Left lung (tissue), 10 donors: Measurements from ENCODE around the gene LMO2. TPM values are rescaled to one million over a fixed set of nuclear protein-coding genes. Genes with fewer than 3 reads are reported as not detected.

Experiments
- ATAC-seq: fragments of 200-7000 bp; cut with Tn5 transposase; one replicate; pipeline ENCODE4 v1.9.1; 2020; ENCODE audit warnings: moderate library complexity
- DNase-seq, 4 donors: peaks; one replicate each; pipeline ENCODE4 v3.0.0-alpha.2; 2013 to 2020
- H3K27ac ChIP-seq, 2 donors: fragments of 200-600 bp; sonication (generic) in 1 of 2; one replicate each; pipeline versions ENCODE4 v1.5.0 to v1.8.0; 2020 to 2021
- H3K27me3 ChIP-seq, 2 donors: fragments of 200-600 bp; sonication (generic) in 1 of 2; one replicate each; pipeline versions ENCODE4 v1.5.0 to v1.8.0; 2020 to 2021
- H3K36me3 ChIP-seq, 2 donors: fragments of 200-600 bp; sonication (generic) in 1 of 2; one replicate each; pipeline versions ENCODE4 v1.5.0 to v1.8.0; 2020 to 2021
- H3K4me1 ChIP-seq, 2 donors: fragments of 200-600 bp; one replicate each; pipeline ENCODE4 v1.8.0; 2021
- H3K4me3 ChIP-seq, 2 donors: fragments of 200-600 bp; sonication (generic) in 1 of 2; one replicate each; pipeline versions ENCODE4 v1.5.0 to v1.8.0; 2020 to 2021; ENCODE audit warnings: mild to moderate bottlenecking in 1 of 2
- H3K9me3 ChIP-seq, 2 donors: fragments of 200-600 bp; sonication (generic) in 1 of 2; one replicate each; pipeline versions ENCODE4 v1.5.0 to v1.8.0; 2020 to 2021
- CTCF ChIP-seq, 2 donors: fragments of 200-600 bp; sonication (generic) in 1 of 2; IDR thresholded peaks; one replicate each; pipeline versions ENCODE4 v1.5.0 to v1.8.0; 2021; ENCODE audit warnings: antibody characterized with exemption in 2 of 2
- intact Hi-C, 2 donors: fragments of 100-400 bp; cut with DNase I; formaldehyde crosslinking; loops; one replicate each; pipeline versions ENCODE4 v1.11.2 to v1.14.2; 2022
- polyA plus RNA-seq, 6 donors: library from polyadenylated mRNA; unstranded; fragments of 120-200 nt; gene quantifications; one replicate each; pipeline ENCODE4 v1.2.1, GENCODE V29; 2013; ENCODE audit not compliant: insufficient read length in 6 of 6
- total RNA-seq, 2 donors: library from RNA; stranded (reverse); fragmentation: NEBNext Ultra II Directional; extraction: Animal tissue kit (Norgen Biotek cat#: 25700); gene quantifications; one replicate each; pipeline ENCODE4 v1.2.1, GENCODE V29; 2021
- donor health status: DM: no; HTN: yes; CAD: no.
- donor health status: DM: no; HTN: no; CAD: no.

The LMO2 gene
- total and polyA plus RNA-seq, 8 donors: 27.8 to 48.3 (median 42.8) TPM

- H3K4me1 ChIP-seq: peaks cover 0 to 53% of the 10 kb centered on the region in 2 donors
- intact Hi-C loops: no loop called here
- no peaks in the 10 kb centered on the region for H3K36me3 ChIP-seq
- DNase-seq (no peak), ATAC-seq (no peak)
- H3K4me3 ChIP-seq: no peak overlapping the region
- no peaks in the 10 kb centered on the region for H3K9me3 ChIP-seq
- no peak for TF ChIP-seq CTCF (IDR thresholded peaks at IDR 0.05)
- H3K27ac ChIP-seq: peak overlapping the region in 1 of 2 donors; percentile 40
- no peaks in the 10 kb centered on the region for H3K27me3 ChIP-seq
These were observed 2.6 kb downstream of the LMO2 start for GRCh38 chr11:33889296-33889695.

- no peak overlapping the region for H3K27ac ChIP-seq
- no peaks in the 10 kb centered on the region for H3K36me3 ChIP-seq
- no peak for TF ChIP-seq CTCF (IDR thresholded peaks at IDR 0.05)
- H3K27me3 ChIP-seq: no peaks in the 10 kb centered on the region
- no peak overlapping the region for H3K4me3 ChIP-seq
- H3K9me3 ChIP-seq: no peaks in the 10 kb centered on the region
- no peak for ATAC-seq
- DNase-seq: no peak
- intact Hi-C loops: no loop called here
- peaks cover 0 to 39% of the 10 kb centered on the region in 2 donors for H3K4me1 ChIP-seq
These were observed 4.0 kb downstream of the LMO2 start for GRCh38 chr11:33887886-33888285.

GRCh38 chr11:33885338-33886005 is 6.4 kb downstream of the LMO2 start:
- ATAC-seq (no peak), DNase-seq (no peak)
- intact Hi-C loops: no loop called here
- Histone ChIP-seq H3K27me3 (no peaks in the 10 kb centered on the region), H3K36me3 (no peaks in the 10 kb centered on the region), H3K4me3 (no peak overlapping the region), H3K27ac (peak overlapping the region in 1 of 2 donors; percentile 10), H3K4me1 (peaks cover 0 to 30% of the 10 kb centered on the region in 2 donors), H3K9me3 (no peaks in the 10 kb centered on the region)
- no peak for TF ChIP-seq CTCF (IDR thresholded peaks at IDR 0.05)

GRCh38 chr11:33884601-33885000 is 7.3 kb downstream of the LMO2 start:
- Histone ChIP-seq H3K36me3 (no peaks in the 10 kb centered on the region), H3K4me1 (peaks cover 0 to 30% of the 10 kb centered on the region in 2 donors), H3K27ac (no peak overlapping the region), H3K27me3 (no peaks in the 10 kb centered on the region), H3K4me3 (no peak overlapping the region), H3K9me3 (no peaks in the 10 kb centered on the region)
- no peak for TF ChIP-seq CTCF (IDR thresholded peaks at IDR 0.05)
- no peak for DNase-seq
- intact Hi-C loops: no loop called here
- no peak for ATAC-seq

GRCh38 chr11:33884035-33884434 is 7.8 kb downstream of the LMO2 start:
- no peaks in the 10 kb centered on the region for H3K27me3 ChIP-seq
- intact Hi-C loops: no loop called here
- peaks cover 0 to 25% of the 10 kb centered on the region in 2 donors for H3K4me1 ChIP-seq
- ATAC-seq (no peak), DNase-seq (no peak)
- no peaks in the 10 kb centered on the region for H3K9me3 ChIP-seq
- no peak for TF ChIP-seq CTCF (IDR thresholded peaks at IDR 0.05)
- H3K4me3 ChIP-seq: no peak overlapping the region
- H3K27ac ChIP-seq: no peak overlapping the region
- H3K36me3 ChIP-seq: no peaks in the 10 kb centered on the region
